Measurements from ENCODE around the gene SLC6A12.
"Not testable (repeated sequence)": the region's sequence is repeated elsewhere in the genome, so short reads cannot be mapped to it uniquely, and the experiment has no call there.

Gene SLC6A12

GRCh38 chr12:234019-234418, 20.1 kb upstream of the SLC6A12 start:
- no peak for DNase-seq

- no peak for DNase-seq
Measured at GRCh38 chr12:233615-233968, 19.6 kb upstream of the SLC6A12 start.

- no peak for DNase-seq
Measured at GRCh38 chr12:232731-233614, 19.0 kb upstream of the SLC6A12 start.

- DNase-seq: no peak
Measured at GRCh38 chr12:230925-231671, 17.1 kb upstream of the SLC6A12 start.

DNA sequence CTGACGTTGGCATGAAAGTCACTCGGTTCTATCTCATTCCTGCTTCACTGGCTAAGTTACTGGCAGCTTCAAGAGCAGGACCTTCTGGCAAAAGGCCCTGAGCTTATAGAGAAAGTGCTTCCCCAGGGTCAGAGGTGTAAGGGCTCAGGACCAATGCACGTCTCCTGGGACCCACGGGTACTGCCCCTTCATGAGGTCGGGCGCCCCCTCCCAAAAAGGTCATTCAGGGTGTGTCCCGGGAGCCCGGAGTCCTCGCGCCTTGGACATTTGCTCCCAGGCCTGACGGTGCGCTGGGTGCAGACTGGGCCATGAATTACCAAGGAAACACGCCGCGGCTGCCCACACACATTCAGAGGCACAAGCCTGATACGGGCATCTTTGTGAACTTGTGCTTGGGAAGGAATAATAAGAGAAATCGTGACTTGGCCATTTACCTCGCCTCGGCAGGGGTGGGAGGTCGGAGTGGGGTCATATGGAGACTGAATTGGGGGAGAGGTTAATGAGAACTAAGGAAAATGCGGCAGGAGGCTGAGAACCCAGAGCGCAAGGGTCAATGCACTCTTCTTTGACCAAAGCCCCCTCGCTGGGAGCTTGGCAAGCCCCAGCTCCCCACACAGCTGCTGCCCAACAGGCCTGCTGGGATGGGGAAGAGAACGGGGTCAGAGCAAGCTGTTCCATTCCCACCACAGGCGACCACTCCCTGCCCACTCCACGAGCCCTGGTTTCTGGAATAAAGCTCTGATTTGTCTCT, 15.7 kb upstream of the SLC6A12 start:
- no peak for DNase-seq

- DNase-seq: no peak
Measured at GRCh38 chr12:228846-229200, 14.9 kb upstream of the SLC6A12 start.

- no peak for DNase-seq
Measured at GRCh38 chr12:227923-228845, 14.2 kb upstream of the SLC6A12 start.

DNA sequence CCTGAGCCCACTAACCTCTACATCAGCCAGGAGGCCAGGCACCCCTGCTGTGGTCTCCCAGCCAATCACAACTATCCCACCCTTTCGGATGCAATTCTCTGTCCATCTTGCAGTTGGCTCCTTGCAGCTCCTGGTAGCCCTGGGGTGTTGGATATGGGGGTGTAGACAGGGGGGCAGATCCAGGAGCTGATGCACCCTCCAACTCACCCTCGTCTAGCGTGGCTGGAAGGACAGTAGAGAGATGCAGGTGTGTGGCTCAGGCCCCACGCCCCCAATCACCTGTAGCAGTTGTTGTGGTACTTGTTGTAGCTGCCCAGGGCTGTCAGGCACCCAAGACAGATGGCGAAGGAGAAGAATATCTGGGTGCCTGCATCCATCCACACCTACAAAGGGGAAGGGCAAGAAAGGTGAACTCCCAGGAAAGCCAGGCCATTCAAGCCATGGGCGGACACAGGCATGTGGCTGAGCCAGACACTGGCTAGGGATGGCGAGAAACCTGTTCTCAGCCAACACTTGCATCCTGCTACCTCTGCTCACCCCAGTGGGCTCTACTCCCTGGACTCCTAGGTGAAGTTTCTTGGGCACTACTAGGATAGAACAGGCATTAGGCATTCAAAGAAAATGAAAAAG, 13.4 kb upstream of the SLC6A12 start:
- DNase-seq: no peak

DNA sequence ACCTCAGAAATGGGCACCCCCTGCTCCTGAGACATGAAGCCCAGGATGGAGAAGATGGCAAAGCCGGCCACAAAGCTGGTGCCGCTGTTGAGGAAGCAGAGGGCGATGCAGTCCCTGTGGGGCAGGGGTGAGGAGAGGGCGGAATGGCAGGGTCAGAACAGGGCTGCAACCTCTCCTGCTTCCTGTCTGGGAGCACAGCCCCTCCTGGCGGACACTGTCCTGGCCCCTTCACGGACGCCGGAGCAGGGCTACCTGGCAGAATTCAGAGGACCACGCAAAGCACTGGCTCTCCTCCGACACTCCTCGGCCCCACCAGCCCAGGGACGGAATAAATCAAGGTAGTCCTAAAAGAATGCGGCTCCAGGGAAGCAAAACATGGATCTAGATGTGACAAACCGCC, 12.4 kb upstream of the SLC6A12 start:
- DNase-seq: no peak

- DNase-seq: no peak
Measured at GRCh38 chr12:225012-225411, 11.1 kb upstream of the SLC6A12 start.

DNA sequence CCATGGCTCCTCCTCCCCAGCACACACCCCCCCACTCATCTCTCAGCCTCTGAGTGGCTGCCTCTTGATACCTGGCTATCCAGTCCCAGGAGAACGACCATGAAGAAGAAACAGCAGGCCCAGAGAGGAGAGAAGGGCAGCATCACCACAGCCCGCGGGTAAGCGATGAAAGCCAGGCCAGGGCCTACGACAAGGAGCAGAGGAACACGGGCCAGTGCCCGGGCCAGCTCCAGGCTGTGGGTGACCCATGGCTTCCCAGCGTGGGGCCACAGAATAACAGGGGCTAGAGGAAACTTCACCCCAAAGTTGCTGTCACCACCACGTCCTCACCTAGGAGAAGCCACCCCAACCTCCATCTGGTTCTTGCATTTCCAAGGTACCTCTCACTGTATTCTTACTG, 10.4 kb upstream of the SLC6A12 start:
- DNase-seq: no peak

DNA sequence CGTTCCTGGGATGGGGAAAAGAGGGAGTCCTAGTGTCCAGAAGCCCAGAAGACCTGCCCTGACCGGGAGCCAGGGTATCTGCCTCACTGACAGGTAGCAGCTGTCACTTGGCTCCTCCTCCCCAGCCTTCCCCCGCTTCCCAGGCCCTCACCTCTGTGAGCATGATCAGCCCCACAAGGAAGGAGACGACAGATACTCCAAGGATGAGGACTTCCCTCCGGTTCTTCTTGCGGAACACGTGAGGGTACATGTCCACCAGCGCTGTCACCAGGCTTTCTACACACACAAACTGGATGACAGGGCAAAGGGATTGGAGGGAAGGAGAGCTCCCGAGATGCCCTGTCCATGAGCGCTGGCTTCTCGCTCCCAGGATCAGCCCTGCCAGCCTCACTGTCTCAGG, 9.9 kb upstream of the SLC6A12 start:
- DNase-seq: no peak

GRCh38 chr12:221736-222135, 7.8 kb upstream of the SLC6A12 start:
- DNase-seq: no peak

GRCh38 chr12:220946-221550, 7.1 kb upstream of the SLC6A12 start:
- DNase-seq: no peak

DNA sequence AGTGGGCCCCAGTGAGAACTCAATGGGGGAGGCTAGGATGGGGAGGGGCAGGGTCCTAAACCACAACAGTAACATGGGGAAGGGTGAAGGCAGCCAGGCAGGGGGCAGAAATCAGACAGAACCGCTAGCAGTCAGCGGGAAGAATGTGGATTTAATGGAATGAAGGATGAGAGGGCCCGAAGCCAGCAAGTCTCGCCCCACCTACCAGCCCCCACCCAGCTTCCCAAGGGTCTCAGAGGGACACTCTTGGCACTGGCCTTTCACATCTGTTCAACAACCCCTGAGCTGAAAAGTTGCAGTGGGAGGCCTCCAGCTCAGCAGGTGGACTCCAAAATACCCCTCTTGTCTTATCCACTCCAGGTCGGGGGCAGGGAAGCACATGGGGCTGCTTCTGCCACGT, 6.5 kb upstream of the SLC6A12 start:
- DNase-seq: no peak

DNA sequence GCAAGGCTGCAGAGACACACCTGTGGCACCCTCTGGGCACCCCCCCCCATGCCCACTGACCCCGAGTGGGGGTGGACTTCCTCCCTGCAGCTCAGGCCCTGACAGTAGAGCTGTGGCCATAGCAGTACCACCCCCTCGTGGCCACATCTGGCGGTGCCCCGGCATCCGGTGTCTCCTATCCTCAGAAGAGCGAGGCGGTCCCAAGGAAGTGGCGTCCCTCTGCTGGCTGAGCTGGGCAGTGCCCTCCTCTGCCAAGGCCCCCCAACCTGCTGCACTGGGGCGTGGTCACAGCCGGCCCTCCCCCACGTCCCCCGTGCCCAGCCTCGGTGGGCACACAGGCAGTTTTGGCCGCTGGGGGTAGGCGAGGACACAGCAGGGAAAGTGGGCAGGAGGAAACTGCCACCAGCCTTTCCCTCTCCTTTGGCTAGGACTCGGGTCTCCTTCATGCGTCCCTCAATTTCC, 6.0 kb upstream of the SLC6A12 start:
- DNase-seq: peak; percentile 44

- no peak for DNase-seq
Measured at GRCh38 chr12:218728-219590, 5.0 kb upstream of the SLC6A12 start.

GRCh38 chr12:218221-218620, 4.3 kb upstream of the SLC6A12 start:
- DNase-seq: no peak

- DNase-seq: not testable (repeated sequence)
Measured at GRCh38 chr12:217029-217428, 3.1 kb upstream of the SLC6A12 start.

- no peak for DNase-seq
Measured at GRCh38 chr12:215116-215515, 1.2 kb upstream of the SLC6A12 start.

- DNase-seq: no peak
Measured at GRCh38 chr12:213527-213932, 427 bp downstream of the SLC6A12 start.
